NCI-H1436 treated with DMSO at 0.1 percent for 48 hours (cell line): ENCODE results near the gene WNT6.

Experiments used
- DNase-seq: peaks from one replicate; lab custom pipeline; 2025; lab: John Stamatoyannopoulos, UW

Gene WNT6

DNA sequence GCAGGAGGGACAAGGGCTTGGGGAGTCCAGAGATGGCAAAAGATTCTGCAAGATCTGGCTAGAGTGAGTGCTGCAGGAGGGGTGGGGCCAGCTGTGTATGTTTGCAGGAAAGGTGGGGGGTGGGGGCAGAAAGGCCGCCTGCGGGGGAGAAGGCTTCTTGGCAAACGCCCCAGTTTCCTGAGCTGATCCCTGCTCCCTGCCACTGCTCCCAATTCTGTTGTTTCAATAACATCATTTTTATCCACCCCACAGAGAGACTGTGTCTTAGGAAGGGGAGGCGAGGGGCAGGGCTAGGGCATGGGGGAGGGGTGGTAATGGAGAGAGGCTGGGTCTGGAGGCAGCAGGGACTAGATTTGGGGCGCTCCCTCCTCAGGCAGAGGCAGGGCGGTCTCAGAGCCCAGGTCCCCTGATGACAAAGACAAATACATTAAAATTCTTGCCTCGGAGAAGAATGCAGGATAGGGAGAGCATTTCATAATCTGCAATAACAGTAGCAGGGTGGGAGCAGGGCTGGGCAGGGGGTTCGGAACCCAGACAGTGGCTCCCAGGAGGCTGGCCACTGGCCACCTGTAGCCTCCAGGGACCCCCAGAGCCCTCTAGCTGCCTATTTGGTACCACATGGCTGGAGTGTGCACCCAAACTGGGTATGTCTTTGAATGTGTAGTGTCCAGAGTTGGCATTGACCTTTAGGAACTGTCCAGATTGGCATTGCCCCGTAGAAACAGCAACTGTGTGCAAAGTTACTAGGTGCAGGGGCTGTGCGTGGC, 2.1 kb upstream of the WNT6 start:
- no peak for DNase-seq

DNA sequence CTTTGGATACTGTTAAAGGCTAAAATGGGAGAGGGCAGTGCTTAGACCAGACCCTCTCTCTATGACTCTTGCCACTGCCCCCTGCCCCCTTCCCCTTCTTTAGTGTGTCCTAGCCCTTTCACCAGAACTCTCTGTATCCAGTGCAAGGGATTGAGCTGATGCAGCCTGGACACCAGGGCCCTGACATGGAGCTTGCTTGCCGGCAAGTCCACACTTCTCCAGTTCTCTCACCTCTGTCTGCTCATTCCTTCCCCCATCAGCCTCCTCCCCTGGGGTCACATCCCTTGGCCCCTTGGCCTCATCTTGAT, 1.5 kb upstream of the WNT6 start:
- no peak for DNase-seq

- DNase-seq = no peak
Measured at GRCh38 chr2:218858671-218859555, 692 bp upstream of the WNT6 start.

DNA sequence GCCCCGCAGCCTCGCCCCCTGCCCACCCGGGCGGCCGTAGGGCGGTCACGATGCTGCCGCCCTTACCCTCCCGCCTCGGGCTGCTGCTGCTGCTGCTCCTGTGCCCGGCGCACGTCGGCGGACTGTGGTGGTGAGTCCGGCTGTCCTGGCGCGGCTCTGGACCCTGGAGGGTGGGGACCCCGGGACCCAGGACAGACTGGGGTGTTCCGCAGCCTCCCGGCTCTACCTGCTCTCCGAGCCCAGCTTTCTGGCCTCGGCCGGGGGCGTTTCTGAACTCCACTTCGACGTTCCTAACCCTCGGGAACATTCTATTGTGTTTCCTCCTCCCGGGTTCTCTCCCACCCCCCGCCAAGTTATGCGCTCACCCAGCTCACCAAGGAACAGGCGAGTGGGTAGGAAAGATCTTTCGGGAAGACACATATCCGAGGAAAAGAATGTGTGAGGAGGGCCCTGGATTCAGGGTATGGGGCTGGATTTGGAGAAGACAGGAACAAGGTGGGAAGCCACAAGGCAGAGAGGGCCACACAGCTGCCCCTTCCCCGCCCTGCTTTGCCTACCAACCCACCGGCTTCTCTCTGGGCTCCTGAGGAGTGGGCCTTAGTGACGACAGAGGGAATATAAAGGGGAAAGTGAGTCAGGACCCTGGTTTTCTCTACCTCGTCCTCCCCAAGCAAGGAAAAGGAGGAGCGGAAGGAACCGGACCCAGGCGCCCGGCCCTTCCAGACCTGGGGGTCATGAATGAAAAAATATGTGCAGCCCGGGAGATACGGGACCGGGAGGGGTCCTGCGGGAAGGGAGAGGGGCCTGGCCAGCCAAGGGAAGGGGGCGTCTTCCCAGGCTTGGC, 605 bp downstream of the WNT6 start:
- no peak for DNase-seq

GRCh38 chr2:218860950-218861381, 1.4 kb downstream of the WNT6 start:
- no peak for DNase-seq

- no peak for DNase-seq
Measured at GRCh38 chr2:218861645-218862318, 2.2 kb downstream of the WNT6 start.

DNA sequence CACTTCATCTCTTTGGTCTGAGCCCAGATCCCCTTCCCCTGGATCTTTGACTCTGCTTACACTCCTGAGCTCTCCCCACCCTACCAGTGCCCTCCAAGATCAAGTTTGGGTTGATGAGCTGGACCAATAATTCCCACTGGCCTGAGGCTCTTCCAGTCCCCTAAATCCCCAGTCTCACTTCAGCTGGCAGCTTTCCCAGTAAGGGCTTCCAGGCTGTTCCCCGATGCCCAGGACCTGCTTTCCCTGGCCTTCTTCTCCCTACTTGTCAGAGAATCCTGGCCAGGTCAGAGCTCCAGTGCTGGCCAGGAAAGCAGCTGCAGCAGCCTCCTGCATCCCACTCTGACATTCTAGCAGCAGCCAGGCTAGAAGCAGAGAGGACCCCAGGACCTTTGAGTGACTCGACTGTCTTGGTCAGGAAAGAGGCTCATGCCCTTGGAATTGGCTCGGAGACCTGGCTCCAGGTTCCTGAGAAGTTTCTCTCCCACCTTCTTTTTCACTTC, 3.5 kb downstream of the WNT6 start:
- no peak for DNase-seq

DNA sequence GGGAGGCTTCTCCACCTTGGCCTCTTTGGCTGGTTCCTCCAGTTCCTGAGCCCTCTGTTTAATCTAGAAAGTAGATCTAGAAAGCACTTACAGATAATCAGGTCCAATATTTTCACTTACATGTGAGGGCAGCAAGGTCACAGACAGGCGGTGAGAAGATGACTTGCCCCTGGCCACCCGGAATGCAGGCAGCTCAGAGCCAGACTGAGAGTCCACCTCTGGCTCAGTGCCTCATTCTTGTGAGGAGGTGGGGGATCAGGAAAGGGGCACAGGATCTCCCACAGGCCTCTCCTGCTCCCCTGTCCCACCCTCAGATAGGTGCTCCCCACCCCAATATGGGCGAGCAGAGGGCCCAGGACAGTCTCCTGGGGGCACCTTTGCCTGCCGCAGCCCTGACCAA, 5.8 kb downstream of the WNT6 start:
- DNase-seq = no peak

GRCh38 chr2:218865999-218866398, 6.4 kb downstream of the WNT6 start:
- DNase-seq = no peak

DNA sequence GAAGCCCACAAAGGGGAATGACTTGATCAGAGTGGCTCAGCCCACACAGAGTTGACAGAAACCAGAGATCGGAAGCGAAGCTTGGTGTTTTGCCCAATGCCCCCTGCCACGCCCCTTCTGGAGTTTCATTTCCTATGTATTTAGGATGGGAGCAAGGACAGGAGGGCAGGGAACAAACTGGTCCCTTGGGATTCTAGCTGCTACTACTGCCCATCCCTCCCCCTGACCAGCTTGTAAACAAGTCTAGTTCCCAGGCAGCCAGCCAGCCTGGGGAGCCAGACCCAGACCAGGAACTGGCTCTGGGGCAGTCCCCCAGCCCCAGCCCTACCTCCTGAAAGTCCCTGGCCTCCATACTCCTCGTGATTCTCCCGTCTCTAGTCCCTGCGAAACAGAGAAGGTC, 8.3 kb downstream of the WNT6 start:
- no peak for DNase-seq

GRCh38 chr2:218869064-218869463, 9.5 kb downstream of the WNT6 start:
- no peak for DNase-seq

GRCh38 chr2:218870984-218871344, 11.4 kb downstream of the WNT6 start:
- no peak for DNase-seq

- DNase-seq = no peak
Measured at GRCh38 chr2:218871345-218872302, 12.0 kb downstream of the WNT6 start.

GRCh38 chr2:218872645-218873358, 13.2 kb downstream of the WNT6 start:
- no peak for DNase-seq

DNA sequence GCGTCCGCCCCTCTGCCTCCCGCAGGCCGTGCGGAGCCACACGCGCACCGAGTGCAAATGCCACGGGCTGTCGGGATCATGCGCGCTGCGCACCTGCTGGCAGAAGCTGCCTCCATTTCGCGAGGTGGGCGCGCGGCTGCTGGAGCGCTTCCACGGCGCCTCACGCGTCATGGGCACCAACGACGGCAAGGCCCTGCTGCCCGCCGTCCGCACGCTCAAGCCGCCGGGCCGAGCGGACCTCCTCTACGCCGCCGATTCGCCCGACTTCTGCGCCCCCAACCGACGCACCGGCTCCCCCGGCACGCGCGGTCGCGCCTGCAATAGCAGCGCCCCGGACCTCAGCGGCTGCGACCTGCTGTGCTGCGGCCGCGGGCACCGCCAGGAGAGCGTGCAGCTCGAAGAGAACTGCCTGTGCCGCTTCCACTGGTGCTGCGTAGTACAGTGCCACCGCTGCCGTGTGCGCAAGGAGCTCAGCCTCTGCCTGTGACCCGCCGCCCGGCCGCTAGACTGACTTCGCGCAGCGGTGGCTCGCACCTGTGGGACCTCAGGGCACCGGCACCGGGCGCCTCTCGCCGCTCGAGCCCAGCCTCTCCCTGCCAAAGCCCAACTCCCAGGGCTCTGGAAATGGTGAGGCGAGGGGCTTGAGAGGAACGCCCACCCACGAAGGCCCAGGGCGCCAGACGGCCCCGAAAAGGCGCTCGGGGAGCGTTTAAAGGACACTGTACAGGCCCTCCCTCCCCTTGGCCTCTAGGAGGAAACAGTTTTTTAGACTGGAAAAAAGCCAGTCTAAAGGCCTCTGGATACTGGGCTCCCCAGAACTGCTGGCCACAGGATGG, 14.0 kb downstream of the WNT6 start:
- no peak for DNase-seq

DNA sequence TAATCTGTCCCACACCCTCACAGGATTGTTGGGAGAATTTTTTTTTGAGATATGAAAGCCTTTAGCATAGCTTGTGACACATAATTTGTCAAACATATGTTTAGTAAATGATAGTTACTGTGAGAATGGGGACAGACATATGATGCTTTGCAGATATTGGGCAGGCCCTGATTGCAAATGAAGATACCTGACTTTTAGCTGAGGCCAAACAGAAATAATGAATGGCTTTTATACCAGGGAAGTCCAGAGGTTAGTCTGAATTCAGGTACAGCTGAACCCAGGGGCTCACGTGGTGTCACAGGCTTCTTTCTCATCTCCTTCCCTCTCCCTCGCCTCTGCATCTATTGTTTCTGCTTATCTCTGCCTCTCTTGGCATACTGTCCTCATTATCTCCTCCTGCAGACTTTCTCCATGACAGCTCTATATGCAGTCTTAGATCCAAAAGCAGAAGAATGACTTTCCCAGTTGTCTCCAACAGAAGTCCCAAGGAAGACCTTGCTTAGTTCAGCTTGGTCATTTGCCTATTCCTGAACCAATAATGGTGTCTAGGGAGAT, 16.2 kb downstream of the WNT6 start:
- DNase-seq = no peak

DNA sequence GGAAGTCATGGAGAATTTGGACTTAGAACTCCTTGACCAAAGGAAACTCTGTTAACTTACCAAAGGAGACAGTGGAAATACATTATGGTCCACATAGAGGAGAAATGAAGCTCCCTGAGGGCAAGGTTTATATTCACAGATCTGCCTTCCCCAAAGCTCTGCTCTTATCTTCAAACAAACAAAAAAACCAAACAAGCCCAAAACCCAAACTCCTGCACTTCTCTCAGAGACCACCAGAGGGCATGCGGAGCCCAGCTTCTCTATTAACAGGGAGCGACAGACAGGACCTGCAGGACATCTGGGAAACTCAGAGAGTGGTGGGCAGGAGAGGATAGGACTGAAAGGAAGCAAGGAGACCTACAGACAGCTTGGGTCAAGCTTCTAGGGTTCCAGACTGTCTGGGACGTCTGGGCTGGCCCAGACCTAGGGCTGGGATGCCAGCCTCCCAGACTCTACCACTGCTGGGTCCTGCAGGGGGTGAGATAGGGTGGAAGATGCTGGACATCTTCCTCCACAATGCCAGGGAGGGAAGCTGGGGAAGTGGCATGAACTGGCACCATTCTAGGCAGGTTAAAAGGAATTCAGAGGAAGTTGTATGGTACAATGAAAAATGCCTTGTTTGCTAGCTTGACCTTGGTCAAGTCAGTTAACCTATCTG, 17.1 kb downstream of the WNT6 start:
- DNase-seq = no peak

DNA sequence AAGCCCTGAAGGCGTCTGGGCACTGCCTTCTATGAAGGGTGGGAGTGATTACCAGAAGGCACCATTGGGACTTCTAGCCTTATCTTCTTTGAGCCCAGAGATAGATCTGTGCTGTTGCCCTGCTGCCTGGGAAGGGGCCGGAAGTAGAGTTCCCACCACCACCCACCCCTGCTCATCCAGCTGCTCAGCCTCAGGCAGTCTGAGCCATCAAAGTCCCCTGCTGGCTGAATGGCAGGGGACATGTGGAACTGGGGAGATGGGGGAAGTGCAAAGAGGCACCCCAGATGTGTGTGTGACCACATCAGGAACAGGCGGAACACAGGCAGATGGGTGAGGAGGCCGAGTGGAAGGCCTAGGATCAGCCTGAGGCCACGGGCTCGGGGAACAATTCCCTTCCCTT, 17.7 kb downstream of the WNT6 start:
- DNase-seq = no peak
